Right lobe of liver (tissue), 6 donors: Measurements from ENCODE around the gene POR. TPM values are rescaled to one million over a fixed set of nuclear protein-coding genes. Genes with fewer than 3 reads are reported as not detected.

Source experiments
- ATAC-seq, 4 donors: fragments of 200-7000 bp; cut with Tn5 transposase; one replicate each; pipeline ENCODE4 v1.9.1; 2020; ENCODE audit warnings: mild to moderate bottlenecking in 4 of 4, moderate library complexity in 4 of 4
- DNase-seq, 3 donors: peaks; one replicate each; pipeline ENCODE4 v3.0.0-alpha.2; 2020
- H3K27ac ChIP-seq, 3 donors: fragments of 200-600 bp; one replicate each; pipeline ENCODE4 v1.8.0; 2022
- H3K27me3 ChIP-seq, 2 donors: fragments of 200-600 bp; one replicate each; pipeline ENCODE4 v1.8.0; 2022
- H3K36me3 ChIP-seq, 4 donors: fragments of 200-600 bp; sonication (generic) in 1 of 4; one replicate each; pipeline versions ENCODE4 v1.5.1 to v1.8.0; 2017 to 2022; ENCODE audit warnings: control low read depth in 1 of 4
- H3K4me1 ChIP-seq, 4 donors: fragments of 200-600 bp; sonication (generic) in 1 of 4; one replicate each; pipeline versions ENCODE4 v1.5.1 to v1.8.0; 2017 to 2022; ENCODE audit warnings: control low read depth in 1 of 4
- H3K4me3 ChIP-seq, 3 donors: fragments of 200-600 bp; one replicate each; pipeline ENCODE4 v1.8.0; 2022
- H3K9me3 ChIP-seq, 4 donors: fragments of 200-600 bp; sonication (generic) in 1 of 4; one replicate each; pipeline versions ENCODE4 v1.5.1 to v1.8.0; 2017 to 2022; ENCODE audit warnings: control low read depth in 1 of 4
- POLR2A ChIP-seq: fragments of 450-650 bp; IDR thresholded peaks from one replicate; pipeline ENCODE4 v1.6.1; 2017; ENCODE audit warnings: antibody characterized with exemption, mild to moderate bottlenecking
- WGBS: methylation state at CpG from one replicate; pipeline ENCODE4 v1.1.6; 2018; ENCODE audit warnings: low coverage, low lambda C conversion rate; ENCODE audit not compliant: insufficient coverage; ENCODE audit errors: missing lambda C conversion rate; 5-methylcytosine and 5-hydroxymethylcytosine counted together
- intact Hi-C, 2 donors: fragments of 100-400 bp; cut with DNase I; formaldehyde crosslinking; loops; one replicate each; pipeline versions ENCODE4 v1.11.2 to v1.14.1; 2022
- total RNA-seq, 6 experiments: library from RNA; depleted of rRNA in 2 of 6; stranded (reverse); fragments of >200 nt in 2 of 6; fragmentation: NEBNext Ultra II Directional in 3 of 6; extraction: Animal tissue kit (Norgen Biotek cat#: 25700) in 3 of 6; gene quantifications; one replicate each; pipeline versions ENCODE4 v1.1.0 to v1.2.4, GENCODE V29; 2016 to 2023
- TF ChIP-seq, protein P1 (sequence below), 4 donors: fragments of 200-600 bp in 3 of 4; fragments of 450-650 bp in 1 of 4; IDR thresholded peaks; one replicate each; pipeline versions ENCODE4 v1.5.1 to v1.8.0; 2016 to 2022; ENCODE audit warnings: antibody characterized with exemption in 4 of 4, mild to moderate bottlenecking in 2 of 4
- donor health status: DM: no; HTN: yes; CAD: no.
- donor health status: DM: no; HTN: no; CAD: no.
- donor health status: DM: no; HTN: no; CAD: no.
- donor health status: DM: no; HTN: yes; CAD: no.
- donor health status: DM: no; HTN: yes; CAD: no.

POR gene
- total RNA-seq, 6 experiments from 2014 or later = 370 to 1,042 (median 725) TPM

DNA sequence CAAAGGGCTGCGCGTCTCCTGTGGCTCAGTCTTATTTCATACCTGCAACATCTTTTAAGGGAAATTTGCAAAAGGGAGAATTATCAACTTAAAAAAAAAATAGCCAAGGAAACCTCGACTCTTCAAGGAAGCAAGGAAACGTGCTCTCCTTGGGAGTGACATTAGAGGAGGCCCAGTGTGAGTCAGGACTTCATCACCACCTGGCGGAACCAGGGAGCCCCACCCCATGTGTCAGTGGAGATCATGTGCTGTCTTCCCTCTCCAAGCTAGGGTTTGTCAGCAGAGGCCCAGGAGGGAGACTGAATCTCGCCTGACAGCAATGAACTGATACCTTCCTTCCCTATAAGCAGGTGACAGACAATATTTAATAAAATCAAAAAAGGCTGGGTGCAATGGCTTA lies 28.9 kb downstream of the POR start:
- Histone ChIP-seq H3K4me3 (no peak overlapping the region), H3K27me3 (no peaks in the 10 kb centered on the region), H3K36me3 (peaks cover 0 to 44% (median 11%) of the 10 kb centered on the region in 4 donors), H3K4me1 (peaks cover 0 to 66% (median 29%) of the 10 kb centered on the region in 4 donors), H3K9me3 (no peaks in the 10 kb centered on the region), H3K27ac (peak overlapping the region in 2 of 3 donors; percentile 94 to 96)
- intact Hi-C loops = no loop called here
- DNase-seq (no peak), ATAC-seq (no peak)
- no peak for TF ChIP-seq POLR2A
- WGBS = 100% methylated on average over 2 of the region's 6 CpGs

DNA sequence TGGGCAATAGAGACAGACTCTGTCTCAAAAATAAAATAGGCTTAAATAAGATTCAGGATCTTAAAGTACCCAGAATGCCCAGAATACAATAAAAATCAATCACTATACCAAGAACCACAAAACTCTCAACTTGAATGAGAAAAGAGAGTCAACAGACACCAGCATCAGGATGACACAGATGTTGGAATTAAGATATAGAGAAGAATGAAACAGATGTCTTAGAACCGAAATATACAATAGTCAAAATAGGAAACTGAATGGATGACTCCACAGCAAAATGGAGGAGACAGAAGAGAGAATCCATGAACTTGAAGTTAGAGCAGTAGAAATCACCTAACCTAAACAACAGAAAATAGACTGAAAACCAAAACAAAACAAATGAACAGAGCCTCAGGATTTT lies 29.6 kb downstream of the POR start:
- Histone ChIP-seq H3K27me3 (no peaks in the 10 kb centered on the region), H3K9me3 (no peaks in the 10 kb centered on the region), H3K27ac (peak overlapping the region; percentile 94 to 96 (median 94)), H3K36me3 (peaks cover 0 to 39% (median 9%) of the 10 kb centered on the region in 4 donors), H3K4me1 (peaks cover 0 to 72% (median 29%) of the 10 kb centered on the region in 4 donors), H3K4me3 (no peak overlapping the region)
- no peak for DNase-seq
- no peak for ATAC-seq
- TF ChIP-seq, protein P1, sequence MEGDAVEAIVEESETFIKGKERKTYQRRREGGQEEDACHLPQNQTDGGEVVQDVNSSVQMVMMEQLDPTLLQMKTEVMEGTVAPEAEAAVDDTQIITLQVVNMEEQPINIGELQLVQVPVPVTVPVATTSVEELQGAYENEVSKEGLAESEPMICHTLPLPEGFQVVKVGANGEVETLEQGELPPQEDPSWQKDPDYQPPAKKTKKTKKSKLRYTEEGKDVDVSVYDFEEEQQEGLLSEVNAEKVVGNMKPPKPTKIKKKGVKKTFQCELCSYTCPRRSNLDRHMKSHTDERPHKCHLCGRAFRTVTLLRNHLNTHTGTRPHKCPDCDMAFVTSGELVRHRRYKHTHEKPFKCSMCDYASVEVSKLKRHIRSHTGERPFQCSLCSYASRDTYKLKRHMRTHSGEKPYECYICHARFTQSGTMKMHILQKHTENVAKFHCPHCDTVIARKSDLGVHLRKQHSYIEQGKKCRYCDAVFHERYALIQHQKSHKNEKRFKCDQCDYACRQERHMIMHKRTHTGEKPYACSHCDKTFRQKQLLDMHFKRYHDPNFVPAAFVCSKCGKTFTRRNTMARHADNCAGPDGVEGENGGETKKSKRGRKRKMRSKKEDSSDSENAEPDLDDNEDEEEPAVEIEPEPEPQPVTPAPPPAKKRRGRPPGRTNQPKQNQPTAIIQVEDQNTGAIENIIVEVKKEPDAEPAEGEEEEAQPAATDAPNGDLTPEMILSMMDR (IDR thresholded peaks at IDR 0.05) = no peak
- TF ChIP-seq POLR2A = no peak
- WGBS = 77% methylated on average over 1 of the region's 1 CpG
- intact Hi-C loops = no loop called here

- Histone ChIP-seq H3K27me3 (no peaks in the 10 kb centered on the region), H3K27ac (peak overlapping the region; percentile 94 to 96 (median 94)), H3K4me3 (no peak overlapping the region), H3K36me3 (peaks cover 0 to 37% (median 9%) of the 10 kb centered on the region in 4 donors), H3K4me1 (peaks cover 0 to 81% (median 29%) of the 10 kb centered on the region in 4 donors), H3K9me3 (no peaks in the 10 kb centered on the region)
- peak; percentile 75 to 83 (median 80) for ATAC-seq
- 26% methylated on average over 5 of the region's 8 CpGs for WGBS
- TF ChIP-seq POLR2A = peak; percentile 26
- TF ChIP-seq, protein P1 (IDR thresholded peaks at IDR 0.05) = no peak
- DNase-seq = peak; percentile 64 to 78 (median 74)
- intact Hi-C loops = no loop called here
These were observed 30.6 kb downstream of the POR start for GRCh38 chr7:75945297-75946168.

DNA sequence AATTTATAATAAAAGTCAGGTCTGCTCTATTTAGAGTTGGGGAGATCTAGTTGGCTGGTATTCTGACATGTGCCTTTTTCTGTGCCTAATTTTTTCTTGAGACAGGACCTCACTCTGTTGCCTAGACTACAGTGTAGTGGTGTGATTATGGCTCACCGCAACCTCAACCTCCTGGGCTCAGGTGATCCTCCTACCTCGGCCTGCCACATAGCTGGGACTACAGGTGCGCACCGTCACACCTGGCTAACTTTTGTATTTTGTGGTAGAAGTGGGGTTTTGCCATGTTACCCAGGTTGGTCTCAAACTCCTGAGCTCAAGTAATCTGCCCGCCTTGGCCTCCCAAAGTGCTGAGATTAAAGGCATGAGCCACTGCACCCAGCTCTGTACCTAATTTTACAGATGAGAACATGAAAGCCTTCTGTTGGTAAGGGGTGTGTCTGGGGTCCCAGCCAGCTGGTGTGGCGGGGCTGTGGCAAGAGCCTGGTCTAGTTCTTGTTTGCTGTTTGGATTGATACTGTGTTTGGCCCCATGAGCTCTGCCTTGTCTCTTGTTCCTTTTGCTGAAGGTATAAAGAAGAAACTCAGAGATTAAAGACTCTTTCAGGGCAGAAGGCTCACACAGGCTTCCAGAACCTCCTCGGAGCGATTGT lies 31.4 kb downstream of the POR start:
- WGBS = 66% methylated on average over 8 of the region's 8 CpGs
- Histone ChIP-seq H3K36me3 (peaks cover 0 to 29% (median 9%) of the 10 kb centered on the region in 4 donors), H3K27ac (peak overlapping the region; percentile 94 to 96 (median 94)), H3K4me1 (peaks cover 0 to 86% (median 31%) of the 10 kb centered on the region in 4 donors), H3K27me3 (no peaks in the 10 kb centered on the region), H3K9me3 (no peaks in the 10 kb centered on the region), H3K4me3 (no peak overlapping the region)
- peak in 1 of 3 donors; percentile 64 for DNase-seq
- no peak for TF ChIP-seq POLR2A
- TF ChIP-seq, protein P1 (IDR thresholded peaks at IDR 0.05) = no peak
- peak; percentile 14 to 51 (median 32) for ATAC-seq
- intact Hi-C loops = no loop called here

DNA sequence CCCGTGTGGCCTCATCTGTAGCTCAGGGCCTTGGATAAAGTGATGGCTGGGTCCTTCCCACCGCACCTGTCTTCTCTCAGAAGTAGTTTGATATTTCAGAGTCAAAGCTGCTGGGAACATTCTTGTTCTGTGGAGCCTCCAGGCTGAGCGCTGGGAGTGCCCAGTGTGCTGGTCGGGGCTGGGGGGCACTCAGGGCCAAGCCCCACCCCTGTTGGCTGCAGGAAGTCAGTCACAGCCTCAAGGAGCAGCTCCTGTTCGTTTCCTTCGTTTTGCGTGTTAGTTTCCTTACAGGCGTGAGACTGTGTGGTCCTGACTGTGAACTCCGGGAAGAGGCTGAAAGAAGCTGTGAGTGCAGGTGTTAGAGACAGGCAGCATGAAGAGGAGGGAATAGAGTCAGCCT lies 33.2 kb downstream of the POR start:
- Histone ChIP-seq H3K9me3 (no peaks in the 10 kb centered on the region), H3K36me3 (peaks cover 0 to 19% (median 9%) of the 10 kb centered on the region in 4 donors), H3K27ac (peak overlapping the region in 2 of 3 donors; percentile 62 to 96), H3K27me3 (no peaks in the 10 kb centered on the region), H3K4me1 (peaks cover 0 to 80% (median 32%) of the 10 kb centered on the region in 4 donors), H3K4me3 (no peak overlapping the region)
- intact Hi-C loops = no loop called here
- no peak for DNase-seq
- ATAC-seq = no peak
- 65% methylated on average over 6 of the region's 9 CpGs for WGBS
- TF ChIP-seq, protein P1 (IDR thresholded peaks at IDR 0.05) = no peak
- TF ChIP-seq POLR2A = no peak
